Measurements from ENCODE around the gene P2RY11.

Gene P2RY11

DNA sequence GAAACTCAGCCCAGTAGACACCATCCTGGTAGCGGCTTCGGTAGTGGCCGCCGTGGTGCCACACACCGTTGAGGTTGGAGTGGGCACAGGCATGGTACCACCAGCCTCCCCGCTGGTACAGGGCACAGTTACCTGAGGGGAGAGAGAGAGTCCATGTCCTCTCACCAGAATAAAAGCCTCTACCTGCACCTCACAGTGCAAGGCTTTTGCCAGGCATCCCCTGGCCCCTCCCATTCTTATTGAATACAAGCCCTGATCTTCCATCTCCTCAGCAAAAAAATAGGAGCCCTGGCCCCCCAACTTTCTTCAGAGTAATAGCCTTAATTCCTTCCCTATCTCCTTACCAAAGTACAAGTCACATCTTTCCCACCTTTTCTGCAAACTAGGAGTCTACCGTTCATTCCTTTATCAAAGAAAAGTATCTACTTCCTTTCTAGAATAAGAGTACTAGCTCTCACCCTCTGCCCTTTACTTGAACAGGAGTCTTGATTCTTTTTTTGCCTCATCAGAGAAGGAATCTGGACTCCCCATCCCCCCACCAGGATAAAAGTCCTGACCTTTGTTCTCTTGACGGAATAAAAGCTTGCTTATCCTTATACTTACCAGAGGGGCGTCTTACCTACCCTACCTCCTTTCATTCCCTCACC is 18.7 kb upstream of the P2RY11 start:
- no peak for DNase-seq (ENCODE audit: low read depth in 3 of 3, low spot score in 1 of 3)

DNA sequence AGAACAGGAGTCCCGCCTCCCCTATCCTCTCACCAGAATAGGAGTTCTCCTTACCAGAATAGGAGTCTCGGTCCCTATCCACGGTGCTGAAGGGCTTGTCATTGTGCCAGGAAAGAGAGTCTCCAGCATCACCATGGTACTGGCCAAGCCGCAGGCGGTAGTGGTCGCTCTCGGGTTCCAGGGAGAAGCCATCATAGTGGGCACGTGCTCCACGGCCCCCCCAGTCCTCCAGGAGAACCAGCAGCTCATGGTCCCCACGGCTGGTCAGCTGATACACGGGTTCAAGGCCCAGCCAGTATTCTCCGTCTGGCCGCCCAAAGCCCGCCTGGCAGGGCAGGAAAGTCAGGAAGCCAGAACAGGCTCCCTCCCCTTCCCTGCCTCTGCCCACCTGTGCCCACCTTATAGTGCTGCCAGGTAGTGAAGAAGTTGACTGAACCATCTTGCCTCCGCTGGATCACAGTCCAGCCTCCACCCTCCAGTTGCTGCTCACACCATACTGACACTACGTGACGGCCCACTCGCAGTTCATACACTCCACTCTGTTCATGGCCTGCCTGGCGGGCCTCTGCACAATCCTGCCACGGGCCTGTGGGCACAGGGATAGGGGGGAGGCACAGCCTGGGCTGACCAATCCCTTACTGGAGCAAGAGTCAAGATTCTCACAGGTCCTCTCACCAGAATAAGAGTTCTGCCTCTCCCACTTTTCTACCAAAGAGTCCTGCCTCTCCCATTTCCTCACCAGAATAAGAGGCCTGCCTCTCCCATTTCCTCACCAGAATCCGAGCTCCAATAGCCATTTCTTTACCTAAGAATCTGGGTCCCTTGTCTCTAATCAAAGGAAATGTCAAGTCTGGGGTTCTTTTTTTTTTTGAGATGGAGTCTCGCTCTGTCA is 18.0 kb upstream of the P2RY11 start:
- DNase-seq (ENCODE audit: low read depth in 3 of 3, low spot score in 1 of 3) = no peak

DNA sequence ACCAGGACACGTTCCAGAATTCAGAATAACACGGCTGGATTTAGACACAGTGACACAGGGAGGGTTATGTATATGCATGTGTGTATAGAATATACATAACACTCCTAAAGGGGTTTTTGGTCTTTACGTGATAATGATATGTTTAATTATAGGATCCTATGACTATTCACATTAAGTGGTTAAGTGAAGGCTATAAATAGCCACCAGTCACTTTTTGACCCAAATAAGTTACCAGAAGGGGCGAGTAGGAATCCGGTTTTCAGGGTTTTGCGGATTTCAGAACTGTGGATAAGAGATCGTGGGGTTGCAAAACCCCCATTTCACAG is 15.9 kb upstream of the P2RY11 start:
- DNase-seq (ENCODE audit: low read depth in 3 of 3, low spot score in 1 of 3) = no peak

DNA sequence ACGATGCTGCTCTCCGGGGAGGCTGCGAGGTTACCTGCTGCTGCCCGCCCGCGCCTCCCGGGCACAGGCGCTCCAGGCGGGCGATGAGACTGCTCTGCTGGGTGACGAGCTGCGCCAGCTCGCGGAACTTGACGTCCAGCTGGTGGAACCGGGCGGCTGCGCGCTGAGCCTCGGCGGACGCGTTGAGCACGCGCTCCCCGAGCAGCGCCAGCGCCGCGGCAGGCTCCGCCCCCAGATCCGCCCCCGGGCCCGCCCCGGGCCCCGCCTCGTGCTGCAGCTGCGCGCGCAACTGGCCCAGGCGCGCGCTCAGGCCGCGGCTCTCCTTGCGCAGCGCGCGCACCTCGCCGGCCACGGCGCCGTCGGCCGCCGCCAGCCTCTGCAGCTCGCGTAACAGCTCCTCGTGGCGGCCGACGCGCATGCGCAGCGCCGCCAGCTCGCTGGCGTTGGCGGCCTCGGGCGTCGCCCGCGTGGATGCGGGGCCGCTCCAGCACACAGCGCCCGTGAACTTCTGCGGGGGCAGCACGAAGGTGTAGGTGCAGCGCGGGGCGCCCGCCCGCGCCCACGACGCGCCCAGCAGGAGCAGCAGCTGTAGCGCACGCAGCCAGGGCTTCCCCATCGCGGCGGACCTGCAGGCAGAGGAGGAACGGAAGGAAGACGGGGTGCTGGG is 15.4 kb upstream of the P2RY11 start:
- DNase-seq (ENCODE audit: low read depth in 3 of 3, low spot score in 1 of 3) = peak; percentile 77 to 89 (median 88)

DNA sequence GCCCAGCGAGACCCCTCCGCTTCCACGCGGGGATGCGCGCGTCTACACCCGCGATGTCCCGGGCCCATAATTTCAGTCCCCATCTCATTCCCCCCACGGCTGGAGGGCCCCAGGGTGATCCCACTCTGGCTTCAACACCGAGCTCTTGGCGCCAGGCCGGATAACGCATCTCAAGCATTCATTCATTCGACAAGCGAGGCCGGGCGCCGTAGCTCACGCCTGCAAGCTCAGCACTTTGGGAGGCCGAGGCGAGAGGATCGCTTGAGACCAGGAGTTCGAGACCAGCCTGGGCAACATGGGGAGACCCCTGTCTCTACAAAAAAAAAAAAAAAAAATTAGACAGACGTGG is 14.9 kb upstream of the P2RY11 start:
- no peak for DNase-seq (ENCODE audit: low read depth in 3 of 3, low spot score in 1 of 3)

DNA sequence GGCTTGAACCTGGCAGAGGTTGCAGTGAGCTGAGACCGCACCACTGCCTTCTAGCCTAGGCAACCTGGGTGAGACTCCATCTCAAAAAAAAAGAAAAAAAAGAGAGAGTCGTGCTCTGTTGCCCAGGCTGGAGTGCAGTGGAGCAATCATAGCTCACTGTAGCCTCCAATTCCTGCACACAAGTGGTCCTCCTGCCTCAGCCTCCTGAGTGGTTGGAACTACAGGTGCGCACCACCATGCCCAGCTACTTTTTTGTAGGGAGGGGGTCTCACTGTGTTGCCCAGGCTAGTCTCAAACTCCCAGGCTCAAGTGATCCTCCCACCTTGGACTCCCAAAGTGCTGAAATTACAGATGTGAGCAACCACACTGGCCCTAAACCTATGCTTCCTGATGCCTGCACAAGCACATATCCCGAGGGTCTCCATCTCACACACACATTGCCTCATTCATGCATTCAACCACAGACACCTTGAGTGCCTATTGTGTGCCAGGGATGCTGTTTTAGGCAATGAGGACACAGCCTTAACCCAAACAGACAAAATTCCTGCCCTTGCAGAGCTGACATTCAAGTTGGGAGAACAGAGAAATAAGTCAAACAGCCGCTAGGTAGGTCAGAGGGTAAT is 11.2 kb upstream of the P2RY11 start:
- no peak for DNase-seq (ENCODE audit: low read depth in 3 of 3, low spot score in 1 of 3)

DNA sequence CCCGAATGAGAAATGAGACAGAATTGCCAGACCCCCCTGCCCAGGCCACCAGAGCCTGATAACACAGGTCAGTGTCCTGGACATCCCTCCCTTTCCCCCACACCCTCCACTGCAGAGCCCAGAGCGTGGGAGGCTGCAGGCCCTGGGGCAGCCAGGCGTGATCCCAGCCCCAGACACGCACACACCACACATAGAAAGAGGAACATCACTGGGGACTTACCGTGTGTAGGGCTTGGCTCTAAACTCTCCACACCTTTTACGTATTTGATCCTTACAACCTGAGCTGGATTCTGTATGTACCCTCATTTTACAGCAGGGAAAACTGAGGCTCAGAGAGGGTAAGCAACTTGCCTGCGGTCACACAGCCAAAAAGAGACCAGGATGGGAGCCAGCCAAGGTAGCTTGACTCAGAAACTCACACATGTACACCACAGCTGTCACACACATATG is 8.7 kb upstream of the P2RY11 start:
- no peak for DNase-seq (ENCODE audit: low read depth in 3 of 3, low spot score in 1 of 3)

DNA sequence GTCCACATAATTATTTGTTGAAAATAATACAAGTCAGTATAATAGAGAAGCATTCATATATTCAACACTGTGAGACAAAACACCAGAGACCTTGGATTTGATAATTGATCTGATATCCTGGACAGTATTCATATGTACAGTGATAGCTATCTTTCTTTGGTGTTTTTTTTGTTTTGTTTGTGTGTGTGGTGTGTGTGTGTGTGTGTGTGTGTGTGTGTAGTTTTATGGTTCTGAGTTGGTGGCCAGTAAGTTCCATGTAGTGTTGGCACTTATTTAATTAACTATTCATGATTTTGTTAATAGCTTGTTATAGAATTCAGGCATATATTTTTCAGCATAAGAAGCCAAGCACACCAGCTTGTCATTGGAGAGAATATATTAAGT is 7.4 kb upstream of the P2RY11 start:
- no peak for DNase-seq (ENCODE audit: low read depth in 3 of 3, low spot score in 1 of 3)

DNA sequence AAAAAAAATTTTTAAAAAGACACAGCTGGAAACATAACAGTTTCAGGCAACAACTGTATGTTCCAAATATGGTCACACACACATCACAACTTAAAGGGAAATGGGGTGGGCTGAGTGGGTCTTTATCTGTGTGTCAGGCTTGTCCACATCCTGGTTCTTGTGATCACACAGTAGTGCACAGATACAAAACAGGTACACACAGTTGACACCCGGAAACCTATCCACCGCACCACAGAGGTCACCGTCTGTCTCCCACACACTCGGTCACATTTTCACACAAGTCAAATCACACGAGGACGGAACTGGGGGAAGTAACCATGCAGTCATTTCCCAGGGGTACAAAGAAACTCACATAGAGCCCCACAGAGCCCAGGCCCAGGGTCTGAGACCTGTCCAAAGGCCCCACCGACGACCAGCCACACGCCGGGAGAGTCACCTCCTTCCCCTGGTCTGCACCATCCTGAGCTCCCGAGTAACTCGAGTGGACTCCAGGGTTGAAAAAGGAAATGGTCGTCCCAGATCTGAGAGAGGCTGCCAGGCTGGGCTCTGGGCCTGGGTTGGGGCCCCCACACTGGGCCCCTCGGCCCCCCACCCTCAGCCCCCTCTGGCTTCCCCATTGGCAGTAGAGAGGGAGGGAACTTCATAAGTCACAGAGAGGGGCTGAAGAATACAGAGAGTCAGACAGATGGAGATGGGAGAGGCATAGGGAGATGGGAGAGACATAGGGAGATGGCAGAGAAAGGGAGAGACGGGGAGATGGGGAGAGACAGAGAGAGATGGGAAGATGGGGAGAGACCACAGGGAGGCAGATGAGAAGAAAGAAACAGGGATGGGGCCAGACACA is 6.6 kb upstream of the P2RY11 start:
- peak in 2 of 3 donors; percentile 66 to 68 for DNase-seq (ENCODE audit: low read depth in 3 of 3, low spot score in 1 of 3)

DNA sequence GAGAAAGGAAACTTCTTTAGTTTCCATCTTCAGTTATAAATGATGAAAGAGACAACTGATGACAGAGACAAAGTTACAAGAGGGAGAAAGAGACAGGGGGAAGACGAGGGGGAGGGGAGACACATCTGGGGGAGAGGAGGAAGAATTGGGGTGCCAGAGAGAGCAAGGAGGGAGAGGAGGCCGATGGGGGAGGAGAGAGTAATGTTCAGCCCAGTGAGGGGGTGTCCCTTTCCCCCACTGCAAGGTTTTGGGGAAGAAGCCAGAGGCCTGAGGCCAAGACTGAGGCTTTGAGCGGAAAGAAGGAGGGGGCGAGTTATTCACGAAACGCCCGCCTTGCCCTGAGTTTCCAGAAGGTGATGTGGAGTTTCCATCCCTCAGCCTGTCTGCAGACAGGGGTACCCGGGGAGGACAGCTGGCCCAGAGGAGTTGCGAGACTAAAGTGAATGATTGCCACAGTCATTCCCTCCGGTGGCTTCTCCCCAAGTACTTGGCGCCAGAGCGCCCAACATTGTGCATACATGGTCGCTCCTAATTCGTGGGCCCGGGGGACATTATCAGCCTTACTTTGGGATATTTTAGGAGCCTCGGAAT is 5.9 kb upstream of the P2RY11 start:
- peak; percentile 54 to 62 (median 55) for DNase-seq (ENCODE audit: low read depth in 3 of 3, low spot score in 1 of 3)

DNA sequence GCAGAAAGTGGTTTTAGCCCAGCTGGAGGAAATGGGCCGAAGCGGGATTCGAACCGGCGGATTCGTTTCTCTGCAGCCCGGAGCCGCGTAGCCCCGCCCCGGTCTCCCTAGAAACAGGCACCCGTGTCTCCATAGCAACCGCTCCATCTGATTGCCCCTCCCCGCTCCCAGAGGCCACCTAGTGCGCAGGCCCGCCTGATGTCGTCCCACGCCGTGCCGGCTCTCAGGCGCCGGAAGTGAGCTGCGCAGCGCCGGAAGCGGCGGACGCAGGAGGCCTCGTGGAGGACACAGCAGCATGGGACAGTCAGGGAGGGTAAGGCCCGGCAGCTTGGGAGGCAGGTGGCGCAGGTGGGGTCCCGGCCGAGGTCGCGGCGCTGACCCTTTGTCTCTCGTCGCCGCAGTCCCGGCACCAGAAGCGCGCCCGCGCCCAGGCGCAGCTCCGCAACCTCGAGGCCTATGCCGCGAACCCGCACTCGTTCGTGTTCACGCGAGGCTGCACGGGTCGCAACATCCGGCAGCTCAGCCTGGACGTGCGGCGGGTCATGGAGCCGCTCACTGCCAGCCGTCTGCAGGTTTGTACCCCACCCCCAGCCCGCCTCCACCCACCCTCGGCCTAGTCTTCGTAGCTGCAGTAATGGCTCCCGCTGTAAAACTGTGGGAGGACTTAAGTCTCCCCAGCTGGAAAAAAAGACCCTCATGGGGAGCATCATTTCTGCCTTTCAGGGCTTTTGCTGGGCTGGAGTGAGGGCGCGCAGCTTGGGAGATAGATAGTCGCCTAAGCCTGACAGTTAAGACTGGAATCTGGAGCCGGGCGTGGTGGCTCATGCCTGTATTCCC is 5.2 kb upstream of the P2RY11 start, which contains the start of gene PPAN:
Gene PPAN (plus strand): TSS at position 263 of the 837 bp plus-strand sequence. CDS start 33 bp downstream, at position 296.
- DNase-seq (ENCODE audit: low read depth in 3 of 3, low spot score in 1 of 3) = peak; percentile 90 to 95 (median 94)

DNA sequence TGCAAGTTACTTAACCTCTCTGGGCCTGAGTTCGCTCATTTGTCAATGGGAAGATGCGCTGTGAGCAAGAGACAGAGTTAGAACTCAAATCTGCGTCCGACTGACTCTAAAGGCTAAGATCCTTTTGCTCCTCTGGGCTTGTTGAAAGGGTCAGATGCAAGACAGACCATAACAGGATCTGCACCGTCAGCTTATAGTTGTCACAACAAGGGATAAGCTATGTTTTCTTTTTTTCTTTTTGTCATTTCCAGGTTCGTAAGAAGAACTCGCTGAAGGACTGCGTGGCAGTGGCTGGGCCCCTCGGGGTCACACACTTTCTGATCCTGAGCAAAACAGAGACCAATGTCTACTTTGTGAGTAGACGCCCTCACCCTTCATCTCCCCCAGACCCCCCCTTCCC is 4.2 kb upstream of the P2RY11 start:
- DNase-seq (ENCODE audit: low read depth in 3 of 3, low spot score in 1 of 3) = no peak

DNA sequence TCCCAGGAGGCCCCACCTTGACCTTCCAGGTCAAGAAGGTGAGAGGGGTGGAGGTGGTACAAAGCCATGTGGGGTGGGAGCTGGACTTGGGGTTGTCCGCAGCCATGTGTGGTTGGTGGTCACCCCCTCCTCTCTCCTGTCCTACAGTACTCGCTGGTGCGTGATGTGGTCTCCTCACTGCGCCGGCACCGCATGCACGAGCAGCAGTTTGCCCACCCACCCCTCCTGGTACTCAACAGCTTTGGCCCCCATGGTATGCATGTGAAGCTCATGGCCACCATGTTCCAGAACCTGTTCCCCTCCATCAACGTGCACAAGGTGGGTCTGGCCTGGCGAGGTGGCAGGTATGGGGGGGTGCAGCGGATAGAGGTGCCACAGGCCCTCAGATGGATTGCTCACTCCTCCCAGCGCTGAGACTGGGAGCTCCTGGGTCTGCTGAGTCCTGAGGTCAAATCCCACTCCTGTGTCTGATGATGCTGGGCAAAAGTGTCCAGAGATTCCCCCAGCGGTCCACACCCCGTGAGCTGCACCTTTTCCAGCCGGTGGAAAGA is 3.6 kb upstream of the P2RY11 start:
- no peak for DNase-seq (ENCODE audit: low read depth in 3 of 3, low spot score in 1 of 3)

DNA sequence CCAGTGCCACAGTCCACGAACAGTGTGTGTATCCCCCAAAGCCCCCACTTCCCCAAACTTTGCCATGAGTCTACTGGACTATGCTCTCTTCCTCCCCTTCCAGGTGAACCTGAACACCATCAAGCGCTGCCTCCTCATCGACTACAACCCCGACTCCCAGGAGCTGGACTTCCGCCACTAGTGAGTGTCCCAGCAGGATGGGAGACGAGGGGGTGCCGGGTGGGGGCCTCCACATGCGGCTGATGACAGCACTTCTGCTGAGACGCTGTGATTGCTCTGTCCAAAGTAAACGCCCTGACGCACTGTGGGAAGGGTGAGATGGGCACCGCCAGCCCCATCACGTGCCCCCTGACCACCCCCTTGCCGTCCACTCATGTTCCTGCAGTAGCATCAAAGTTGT is 2.0 kb upstream of the P2RY11 start:
- DNase-seq (ENCODE audit: low read depth in 3 of 3, low spot score in 1 of 3) = no peak

DNA sequence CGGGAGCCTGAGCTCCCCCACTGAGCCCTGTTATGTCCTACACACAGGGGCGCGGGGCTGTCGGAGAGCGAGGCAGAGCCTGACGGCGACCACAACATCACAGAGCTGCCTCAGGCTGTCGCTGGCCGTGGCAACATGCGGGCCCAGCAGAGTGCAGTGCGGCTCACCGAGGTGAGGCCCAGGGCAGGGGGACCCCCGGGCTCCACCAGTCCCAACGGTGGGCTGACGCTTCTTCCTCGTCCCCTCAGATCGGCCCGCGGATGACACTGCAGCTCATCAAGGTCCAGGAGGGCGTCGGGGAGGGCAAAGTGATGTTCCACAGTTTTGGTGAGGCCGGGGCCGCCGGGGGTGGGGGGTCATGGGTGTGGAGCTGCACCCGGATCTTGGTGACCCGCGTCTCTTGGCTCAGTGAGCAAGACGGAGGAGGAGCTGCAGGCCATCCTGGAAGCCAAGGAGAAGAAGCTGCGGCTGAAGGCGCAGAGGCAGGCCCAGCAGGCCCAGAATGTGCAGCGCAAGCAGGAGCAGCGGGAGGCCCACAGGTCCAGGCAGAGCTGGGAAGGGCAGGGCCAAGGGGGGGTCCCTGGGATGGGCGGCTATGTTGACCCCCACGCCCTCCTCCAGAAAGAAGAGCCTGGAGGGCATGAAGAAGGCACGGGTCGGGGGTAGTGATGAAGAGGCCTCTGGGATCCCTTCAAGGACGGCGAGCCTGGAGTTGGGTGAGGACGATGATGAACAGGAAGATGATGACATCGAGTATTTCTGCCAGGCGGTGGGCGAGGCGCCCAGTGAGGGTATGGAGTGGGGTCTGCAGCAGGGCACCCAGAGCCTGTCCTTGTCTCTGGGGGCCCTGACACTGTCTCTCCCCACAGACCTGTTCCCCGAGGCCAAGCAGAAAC is 1.2 kb upstream of the P2RY11 start:
- no peak for DNase-seq (ENCODE audit: low read depth in 3 of 3, low spot score in 1 of 3)

DNA sequence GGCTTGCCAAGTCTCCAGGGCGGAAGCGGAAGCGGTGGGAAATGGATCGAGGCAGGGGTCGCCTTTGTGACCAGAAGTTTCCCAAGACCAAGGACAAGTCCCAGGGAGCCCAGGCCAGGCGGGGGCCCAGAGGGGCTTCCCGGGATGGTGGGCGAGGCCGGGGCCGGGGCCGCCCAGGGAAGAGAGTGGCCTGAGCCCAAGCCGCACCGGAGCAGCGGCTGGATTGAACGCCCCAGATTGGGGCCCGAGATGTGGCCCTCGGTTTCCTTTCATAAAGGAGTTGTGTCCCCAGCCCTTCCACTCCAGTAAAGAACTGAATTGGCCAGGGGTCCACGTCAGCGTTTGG is 548 bp upstream of the P2RY11 start:
- no peak for DNase-seq (ENCODE audit: low read depth in 3 of 3, low spot score in 1 of 3)

DNA sequence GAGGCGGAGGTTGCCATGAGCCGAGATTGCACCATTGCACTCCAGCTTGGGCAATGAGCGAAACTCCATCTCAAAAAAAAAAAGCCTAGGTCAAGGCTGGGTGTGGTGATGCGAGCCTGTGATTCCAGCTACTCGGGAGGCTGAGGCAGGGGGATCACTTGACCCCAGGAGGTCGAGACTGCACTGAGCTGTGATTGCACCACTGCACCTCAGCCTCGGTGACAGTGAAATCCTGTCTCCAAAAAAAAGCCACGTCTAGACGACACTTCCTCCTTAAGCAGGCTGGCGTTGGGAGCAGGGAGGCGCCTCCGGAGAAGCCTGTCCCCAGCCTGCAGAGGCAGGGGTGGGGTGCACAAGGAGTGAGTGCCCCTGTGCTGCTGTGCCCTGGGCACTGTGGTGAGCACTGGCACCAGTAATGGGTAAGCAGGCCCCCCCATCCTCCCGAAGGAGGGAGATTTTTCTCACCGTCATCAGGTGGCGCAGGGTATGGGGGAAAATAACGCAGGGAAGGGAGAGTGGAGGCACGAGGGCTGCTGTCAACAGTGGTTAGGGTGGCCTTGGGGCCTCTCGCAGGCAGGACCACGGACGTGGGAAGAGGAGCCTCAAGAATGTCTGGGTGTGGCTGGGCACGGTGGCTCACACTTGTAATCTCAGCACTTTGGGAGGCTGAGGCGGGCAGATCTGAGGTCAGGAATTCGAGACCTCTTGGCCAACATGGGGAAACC is 706 bp downstream of the P2RY11 start:
- no peak for DNase-seq (ENCODE audit: low read depth in 3 of 3, low spot score in 1 of 3)

All from stimulated activated CD4-positive, alpha-beta T cell treated with anti-CD3 and anti-CD28 coated beads, TNF-alpha, amount 100 ng/mL, for 1 hour (primary cell).